ENCODE measurements around the gene CANX.
"Not testable (repeated sequence)": the region's sequence is repeated elsewhere in the genome, so short reads cannot be mapped to it uniquely, and the experiment has no call there.

Gene CANX

GRCh38 chr5:179699616-179700237 is 960 bp downstream of the CANX start:
- DNase-seq, result peak; percentile 79

DNA sequence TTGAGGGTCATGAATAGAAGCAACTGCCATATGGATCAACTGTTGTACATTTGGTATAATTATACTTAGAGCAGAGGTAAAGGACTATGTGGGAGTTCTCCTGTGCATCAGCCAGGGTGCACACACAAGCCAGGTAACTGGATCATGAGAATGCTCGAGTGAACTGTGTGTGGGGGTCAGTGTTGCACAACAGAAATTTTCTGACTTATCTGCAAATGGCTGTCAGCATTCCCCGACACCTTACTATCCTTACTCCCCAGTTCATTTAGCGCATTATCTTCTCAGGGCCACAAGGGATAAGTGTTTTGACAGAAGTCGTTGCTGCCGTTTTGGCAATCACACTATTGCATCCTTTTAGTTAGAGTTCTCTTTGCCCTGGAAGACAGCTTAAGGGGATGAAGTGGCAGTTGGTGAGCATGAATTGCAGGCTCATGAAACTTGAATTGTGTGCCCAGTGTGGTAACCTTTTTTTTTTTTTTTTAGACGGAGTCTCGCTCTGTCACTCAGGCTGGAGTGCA is 1.7 kb downstream of the CANX start:
- DNase-seq, result peak; percentile 42

- DNase-seq, result peak; percentile 36
Measured at GRCh38 chr5:179716286-179716685, 17.5 kb downstream of the CANX start.

DNA sequence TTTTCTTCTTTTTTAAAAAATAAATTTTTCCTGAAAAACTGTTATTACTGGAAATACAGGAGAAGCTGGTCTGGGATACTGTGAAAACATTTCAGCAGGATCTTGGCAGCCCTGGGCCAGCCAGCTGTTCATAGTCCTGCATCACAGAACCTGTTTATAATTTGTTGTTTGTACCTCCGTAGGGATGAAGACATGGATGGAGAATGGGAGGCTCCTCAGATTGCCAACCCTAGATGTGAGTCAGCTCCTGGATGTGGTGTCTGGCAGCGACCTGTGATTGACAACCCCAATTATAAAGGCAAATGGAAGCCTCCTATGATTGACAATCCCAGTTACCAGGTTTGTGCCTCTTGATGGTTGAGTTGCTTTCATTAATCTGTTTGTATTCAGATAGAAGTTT is 21.5 kb downstream of the CANX start:
- DNase-seq, result no peak

- DNase-seq, result no peak
Measured at GRCh38 chr5:179724163-179724562, 25.4 kb downstream of the CANX start.

DNA sequence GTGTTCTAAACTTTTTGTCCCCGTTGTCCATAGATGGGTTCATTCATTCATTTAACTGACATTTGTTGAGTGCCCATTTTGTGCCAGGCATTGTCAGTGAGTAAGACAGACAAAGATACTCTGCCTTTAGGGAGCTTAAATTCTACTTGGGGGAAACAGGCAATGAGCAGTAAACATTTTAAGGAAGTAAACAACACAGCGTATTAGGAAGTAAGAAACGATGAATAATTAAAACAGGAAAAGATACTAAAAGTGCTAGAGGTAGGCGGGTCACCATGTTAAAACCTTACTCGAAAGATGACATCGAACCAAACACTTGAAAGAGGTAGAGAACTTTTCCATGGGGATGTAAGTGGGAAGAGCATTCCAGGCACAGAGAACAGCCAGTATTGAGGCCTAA is 28.3 kb downstream of the CANX start:
- no peak for DNase-seq

DNA sequence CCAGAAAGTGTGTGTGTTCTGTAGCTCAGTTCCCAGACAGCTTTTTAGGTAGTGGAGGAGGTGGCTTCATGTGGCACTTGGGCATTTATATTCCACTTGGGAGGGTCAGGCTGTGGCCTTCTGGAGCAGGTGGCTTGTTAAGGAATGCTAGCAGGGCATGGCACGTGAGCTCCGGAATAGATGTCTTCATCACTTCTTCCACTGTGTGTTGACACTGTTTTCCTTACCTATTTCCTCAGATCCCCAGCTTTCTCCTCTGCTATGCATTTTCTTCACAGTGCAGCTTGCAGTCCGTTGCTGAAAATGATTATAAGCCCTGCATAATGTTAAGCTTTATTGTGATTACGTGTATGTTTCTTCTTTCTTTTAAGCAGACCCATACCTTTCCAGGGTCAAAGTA is 30.5 kb downstream of the CANX start:
- DNase-seq, result no peak

- peak; percentile 8 for DNase-seq
Measured at GRCh38 chr5:179729727-179730126, 31.0 kb downstream of the CANX start.

GRCh38 chr5:179730356-179730755 is 31.6 kb downstream of the CANX start:
- DNase-seq, result no peak

GRCh38 chr5:179730852-179731251 is 32.1 kb downstream of the CANX start:
- DNase-seq, result peak; percentile 55

- DNase-seq, result no peak
Measured at GRCh38 chr5:179731791-179732411, 33.1 kb downstream of the CANX start.

DNA sequence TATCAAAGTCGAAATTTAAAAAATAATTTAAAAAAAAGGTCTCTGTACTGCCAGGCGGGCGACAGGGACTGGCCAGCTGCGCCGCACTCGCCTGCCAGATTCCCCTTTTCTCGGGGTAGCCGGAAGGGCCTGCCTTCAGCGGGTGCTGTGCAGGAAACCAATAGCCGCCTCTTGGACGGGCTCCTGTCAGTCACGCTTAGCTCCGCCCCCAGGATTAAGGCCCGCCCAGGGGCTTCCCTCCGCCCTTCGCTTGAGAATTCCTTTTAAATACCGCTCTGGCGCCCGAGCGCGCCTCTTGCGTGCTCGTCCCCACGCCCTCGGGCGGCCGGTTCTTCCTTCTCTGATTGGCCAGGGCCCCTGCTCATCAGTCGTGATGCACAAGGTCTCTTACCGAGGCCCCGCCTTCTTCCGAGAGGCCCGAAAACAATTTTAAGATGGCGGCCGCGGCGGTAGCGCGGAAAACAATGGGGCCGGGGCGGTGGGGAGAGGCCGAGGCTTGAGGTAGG is 33.7 kb downstream of the CANX start, which contains the start of gene MAML1:
MAML1 (plus strand) TSS at position 411 of the 506 bp plus-strand sequence. CDS start 291 bp downstream, outside the sequence.
- DNase-seq, result peak; percentile 100

GRCh38 chr5:179732918-179733771 is 34.4 kb downstream of the CANX start:
- DNase-seq, result peak; percentile 40

DNA sequence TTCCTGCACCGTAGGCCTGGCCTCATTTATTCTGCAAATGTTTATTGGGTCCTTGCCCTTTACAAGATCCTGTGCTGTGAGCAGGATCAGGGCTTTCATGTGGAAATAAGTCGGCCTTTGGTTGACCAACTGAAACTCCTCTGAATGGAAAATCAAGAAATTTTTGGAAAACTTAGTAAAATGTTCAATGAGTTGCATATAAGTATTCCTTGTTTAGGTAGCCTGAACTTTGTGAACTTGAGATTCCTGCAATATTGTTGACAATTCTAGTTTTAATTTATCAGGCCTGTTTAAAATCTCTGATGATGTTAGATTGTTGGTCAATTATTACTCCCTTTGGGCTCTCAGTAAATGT is 35.0 kb downstream of the CANX start:
- DNase-seq, result no peak

- DNase-seq, result no peak
Measured at GRCh38 chr5:179734536-179735164, 35.9 kb downstream of the CANX start.

- DNase-seq, result no peak
Measured at GRCh38 chr5:179738742-179739141, 40.0 kb downstream of the CANX start.

DNA sequence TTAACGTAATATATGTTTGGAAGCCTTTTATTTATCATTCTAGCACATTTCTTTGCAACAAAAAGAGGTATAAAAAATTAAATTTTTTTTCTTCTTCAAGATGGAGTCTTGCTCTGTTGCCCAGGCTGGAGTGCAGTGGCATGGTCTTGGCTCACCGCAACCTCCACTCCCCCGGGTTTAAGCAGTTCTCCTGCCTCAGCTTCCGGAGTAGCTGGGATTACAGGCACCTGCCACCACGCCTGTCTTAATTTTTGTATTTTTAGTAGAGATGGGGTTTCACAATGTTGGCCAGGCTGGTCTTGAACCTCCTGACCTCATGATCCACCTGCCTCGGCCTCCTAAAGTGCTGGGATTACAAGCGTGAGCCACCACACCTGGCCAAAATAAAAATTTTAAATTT is 45.3 kb downstream of the CANX start:
- not testable (repeated sequence) for DNase-seq

GRCh38 chr5:179746872-179747271 is 48.1 kb downstream of the CANX start:
- no peak for DNase-seq

DNA sequence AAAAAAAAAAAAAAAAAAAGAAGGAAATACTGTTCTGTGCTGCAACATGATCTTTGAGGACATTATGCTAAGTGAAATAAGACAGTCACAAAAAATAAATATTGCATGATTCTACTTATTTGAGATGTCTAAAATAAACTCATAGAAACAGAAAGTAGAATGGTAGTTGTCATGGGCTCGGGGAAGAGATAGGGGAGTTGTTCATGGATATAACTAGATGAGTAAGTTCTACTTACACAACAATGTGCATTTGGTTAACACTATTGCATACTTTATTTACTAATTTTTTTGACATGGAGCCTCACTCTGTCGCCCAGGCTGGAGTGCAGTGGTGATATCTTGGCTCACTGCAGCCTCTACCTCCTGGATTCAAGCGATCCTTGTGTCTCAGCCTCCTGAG is 49.0 kb downstream of the CANX start:
- DNase-seq, result no peak

- DNase-seq, result no peak
Measured at GRCh38 chr5:179749857-179750508, 51.2 kb downstream of the CANX start.

DNA sequence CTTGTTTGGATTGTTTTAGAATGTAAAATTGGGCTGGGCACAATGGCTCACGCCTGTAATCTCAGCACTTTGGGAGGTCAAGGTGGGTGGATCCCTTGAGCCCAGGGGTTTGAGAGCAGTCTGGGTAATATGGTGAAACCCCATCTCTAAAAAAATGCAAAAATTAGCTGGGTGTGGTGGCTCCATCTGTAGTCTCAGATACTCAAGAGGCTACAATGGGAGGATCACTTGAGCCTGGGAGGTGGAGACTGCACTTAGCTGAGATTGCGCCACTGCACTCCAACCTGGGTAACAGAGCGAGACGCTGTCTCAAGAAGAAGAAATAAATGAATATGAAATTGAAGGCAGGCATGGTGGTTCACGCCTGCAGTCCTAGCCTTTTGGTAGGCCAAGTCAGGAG is 55.2 kb downstream of the CANX start:
- no peak for DNase-seq

- DNase-seq, result no peak
Measured at GRCh38 chr5:179755022-179755421, 56.3 kb downstream of the CANX start.

DNA sequence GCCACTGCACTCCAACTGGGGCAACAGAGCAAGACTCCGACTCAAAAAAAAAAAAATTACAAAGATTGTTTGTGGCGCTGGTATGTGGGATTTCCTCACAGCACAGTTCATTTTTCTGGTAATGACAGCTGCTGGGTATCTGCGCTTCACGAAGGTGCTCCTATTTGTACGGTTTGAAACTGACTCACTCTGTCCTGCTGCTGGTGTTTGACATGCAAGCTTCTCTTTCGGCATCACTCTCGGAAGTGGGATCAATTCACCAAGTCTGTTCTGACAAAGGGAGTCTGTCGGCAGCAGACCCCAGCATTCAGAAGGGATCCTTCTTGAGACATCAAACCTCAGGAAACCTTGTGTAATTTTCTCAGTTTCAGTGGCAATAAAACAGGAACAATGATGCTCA is 60.2 kb downstream of the CANX start:
- no peak for DNase-seq

All from OCI-M1 (cell line).